K562 (cell line): ENCODE data around the gene BMP6.

ENCODE experiments used
- CHD2 ChIP-seq: IDR thresholded peaks from 2 replicates; pipeline ENCODE4 v1.6.1; 2011; ENCODE audit warnings: low read depth, low read length
- EP300 ChIP-seq: IDR thresholded peaks from 2 replicates; pipeline ENCODE4 v1.6.1; 2012; ENCODE audit warnings: low read length, improper control_type of control experiment
- GABPB2 ChIP-seq: fragments of 250-450 bp; sonication (Bioruptor Pico); conservative IDR thresholded peaks from 2 replicates; pipeline ENCODE4 v1.5.1; 2021; ENCODE audit warnings: mild to moderate bottlenecking
- GATAD2B ChIP-seq: fragments of 450-650 bp; IDR thresholded peaks from 2 replicates; pipeline ENCODE4 v1.6.1; 2017; ENCODE audit warnings: mild to moderate bottlenecking, borderline replicate concordance
- IRF2 ChIP-seq: sonication (generic); formaldehyde crosslinking; IDR thresholded peaks from 2 replicates; pipeline ENCODE4 v1.8.1; 2022; ENCODE audit warnings: mild to moderate bottlenecking, missing genetic modification reagents
- MYC ChIP-seq, 2 experiments: fragments of 250-450 bp in 1 of 2; sonication (Bioruptor Pico) in 1 of 2; IDR thresholded peaks; 2 replicates each; pipeline versions ENCODE4 v1.5.1 to v1.6.1; 2012 to 2021; ENCODE audit warnings: low read depth in 2 of 2, borderline replicate concordance in 1 of 2, improper control_type of control experiment in 1 of 2, low read length in 1 of 2, mild to moderate bottlenecking in 1 of 2, moderate library complexity in 1 of 2
- POLR2AphosphoS5 ChIP-seq: IDR thresholded peaks from 2 replicates; pipeline ENCODE4 v1.6.1; 2011; ENCODE audit warnings: mild to moderate bottlenecking, low read depth, low read length, moderate library complexity; ENCODE audit not compliant: control insufficient read depth, insufficient read depth
- SIN3A ChIP-seq, 2 experiments: fragments of 150-350 bp in 1 of 2; IDR thresholded peaks; 2 replicates each; pipeline ENCODE4 v1.6.1; 2011 to 2016; ENCODE audit warnings: borderline replicate concordance in 2 of 2, low read depth in 2 of 2, low read length in 2 of 2, mild to moderate bottlenecking in 2 of 2, moderate library complexity in 2 of 2; ENCODE audit not compliant: control insufficient read depth in 1 of 2
- USF2 ChIP-seq: sonication (generic); formaldehyde crosslinking; IDR thresholded peaks from 2 replicates; pipeline ENCODE4 v1.5.0; 2020; ENCODE audit warnings: missing genetic modification reagents

- TF ChIP-seq MYC (IDR thresholded peaks at IDR 0.05; ENCODE audit: low read depth, low read length) (no peak), MYC (CRISPR knock-in tag; IDR thresholded peaks at IDR 0.05; ENCODE audit: borderline replicate concordance, low read depth) (no peak), USF2 (CRISPR knock-in tag) (no peak), EP300 (no peak), GATAD2B (no peak), SIN3A (IDR thresholded peaks at IDR 0.05; ENCODE audit: borderline replicate concordance in 2 of 2, control insufficient read depth in 1 of 2, low read depth in 2 of 2, low read length in 2 of 2) (no peak), POLR2AphosphoS5 (no peak), GABPB2 (CRISPR knock-in tag) (no peak), CHD2 (no peak), IRF2 (CRISPR knock-in tag) (no peak)
Measured at GRCh38 chr6:7888587-7889357, 162.9 kb downstream of the BMP6 start.
